H9 (cell line): ENCODE data around the gene DDA1. TPM values are rescaled to one million over a fixed set of nuclear protein-coding genes. Genes with fewer than 3 reads are reported as not detected.

ENCODE experiments used
- DNase-seq: peaks from one replicate; pipeline ENCODE4 v3.0.0-alpha.2; 2017
- H2AFZ ChIP-seq: one replicate; pipeline ENCODE4 v1.6.1; 2013; ENCODE audit warnings: mild to moderate bottlenecking, low read length, control low read depth, moderate library complexity
- H2AK5ac ChIP-seq: 2 replicates; pipeline ENCODE4 v1.6.1; 2013; ENCODE audit warnings: low read length, control low read depth, mixed read lengths; ENCODE audit not compliant: insufficient read length
- H2BK120ac ChIP-seq: one replicate; pipeline ENCODE4 v1.6.1; 2013; ENCODE audit warnings: low read depth, mild to moderate bottlenecking, low read length, control low read depth, inconsistent platforms; ENCODE audit not compliant: poor library complexity, severe bottlenecking
- H2BK12ac ChIP-seq: 2 replicates; pipeline ENCODE4 v1.6.1; 2013; ENCODE audit warnings: low read length, control low read depth, mixed read lengths, low read depth; ENCODE audit not compliant: insufficient read length
- H2BK15ac ChIP-seq: 2 replicates; pipeline ENCODE4 v1.6.1; 2013; ENCODE audit warnings: low read depth, low read length, control low read depth
- H2BK20ac ChIP-seq: one replicate; pipeline ENCODE4 v1.6.1; 2013; ENCODE audit warnings: low read depth, mild to moderate bottlenecking, low read length, control low read depth, inconsistent platforms; ENCODE audit not compliant: poor library complexity, severe bottlenecking
- H2BK5ac ChIP-seq: 2 replicates; pipeline ENCODE4 v1.6.1; 2013; ENCODE audit warnings: low read length, control low read depth, mixed read lengths; ENCODE audit not compliant: insufficient read length
- H3K14ac ChIP-seq: 2 replicates; pipeline ENCODE4 v1.6.1; 2013; ENCODE audit warnings: low read length, control low read depth; ENCODE audit not compliant: insufficient read depth
- H3K18ac ChIP-seq: 2 replicates; pipeline ENCODE4 v1.6.1; 2013; ENCODE audit warnings: low read depth, mild to moderate bottlenecking, mixed read lengths, low read length, control low read depth; ENCODE audit not compliant: insufficient read length
- H3K23ac ChIP-seq: 2 replicates; pipeline ENCODE4 v1.6.1; 2013; ENCODE audit warnings: low read length, control low read depth, mixed read lengths, low read depth; ENCODE audit not compliant: insufficient read length
- H3K23me2 ChIP-seq: 2 replicates; pipeline ENCODE4 v1.6.1; 2013; ENCODE audit warnings: low read depth, mild to moderate bottlenecking, mixed read lengths, low read length, control low read depth; ENCODE audit not compliant: insufficient read length, poor library complexity, severe bottlenecking
- H3K27ac ChIP-seq: 2 replicates; pipeline ENCODE4 v1.5.1; 2013; ENCODE audit warnings: low read length, control low read depth, mixed read lengths, low read depth; ENCODE audit not compliant: insufficient read length
- H3K27me3 ChIP-seq: 2 replicates; pipeline ENCODE4 v1.6.1; 2013; ENCODE audit warnings: low read length, control low read depth, inconsistent platforms; ENCODE audit not compliant: insufficient read depth
- H3K4ac ChIP-seq: 2 replicates; pipeline ENCODE4 v1.6.1; 2013; ENCODE audit warnings: low read depth, mild to moderate bottlenecking, control low read depth, inconsistent platforms, low read length, moderate library complexity
- H3K4me1 ChIP-seq: 2 replicates; pipeline ENCODE4 v1.6.1; 2013; ENCODE audit warnings: low read length, control low read depth, inconsistent platforms; ENCODE audit not compliant: insufficient read depth
- H3K4me2 ChIP-seq: 2 replicates; pipeline ENCODE4 v1.6.1; 2013; ENCODE audit warnings: low read length, control low read depth, mixed read lengths; ENCODE audit not compliant: insufficient read length, insufficient read depth
- H3K56ac ChIP-seq: 2 replicates; pipeline ENCODE4 v1.6.1; 2013; ENCODE audit warnings: low read depth, mild to moderate bottlenecking, mixed read lengths, low read length, control low read depth; ENCODE audit not compliant: insufficient read length
- H3K79me1 ChIP-seq: 2 replicates; pipeline ENCODE4 v1.6.1; 2013; ENCODE audit warnings: low read depth, mild to moderate bottlenecking, moderate library complexity, low read length, control low read depth, inconsistent platforms; ENCODE audit not compliant: insufficient read depth, poor library complexity, severe bottlenecking
- H3K79me2 ChIP-seq: 2 replicates; pipeline ENCODE4 v1.6.1; 2013; ENCODE audit warnings: low read length, control low read depth, inconsistent platforms; ENCODE audit not compliant: insufficient read depth
- H3K9ac ChIP-seq: 2 replicates; pipeline ENCODE4 v1.6.1; 2013; ENCODE audit warnings: low read length, control low read depth, mixed read lengths; ENCODE audit not compliant: insufficient read length; ENCODE audit errors: extremely low read depth
- H3K9me3 ChIP-seq: one replicate; pipeline ENCODE4 v1.6.1; 2013; ENCODE audit warnings: low read depth, low read length, inconsistent platforms; ENCODE audit not compliant: control insufficient read depth
- H3T11ph ChIP-seq: one replicate; pipeline ENCODE4 v1.6.1; 2013; ENCODE audit warnings: mild to moderate bottlenecking, low read length, control low read depth, inconsistent platforms
- H4K20me1 ChIP-seq: one replicate; pipeline ENCODE4 v1.6.1; 2013; ENCODE audit not compliant: control insufficient read depth, insufficient read length, insufficient read depth
- H4K5ac ChIP-seq: 2 replicates; pipeline ENCODE4 v1.6.1; 2013; ENCODE audit warnings: low read depth, mild to moderate bottlenecking, mixed read lengths, low read length, control low read depth; ENCODE audit not compliant: insufficient read length
- H4K8ac ChIP-seq: replicated peaks from 2 replicates; pipeline ENCODE4 v1.6.1; 2013; ENCODE audit warnings: low read length, control low read depth, mixed read lengths, low read depth; ENCODE audit not compliant: insufficient read length
- H4K91ac ChIP-seq: 2 replicates; pipeline ENCODE4 v1.6.1; 2013; ENCODE audit warnings: low read depth, mild to moderate bottlenecking, moderate library complexity, mixed read lengths, low read length, control low read depth; ENCODE audit not compliant: insufficient read length
- H3K27ac Mint-ChIP-seq, 3 experiments: 2 replicates in 2 of 3; 3 replicates in 1 of 3; pipeline ENCODE4 v1.8.0; 2020 to 2021; ENCODE audit warnings: mixed read lengths in 3 of 3, mild to moderate bottlenecking in 1 of 3, moderate library complexity in 1 of 3
- H3K27me3 Mint-ChIP-seq: 2 replicates; pipeline ENCODE4 v1.8.0; 2021; ENCODE audit warnings: low read depth, mild to moderate bottlenecking, moderate library complexity, mixed read lengths
- H3K36me3 Mint-ChIP-seq, 3 experiments: 2 replicates in 2 of 3; 3 replicates in 1 of 3; pipeline ENCODE4 v1.8.0; 2020 to 2021; ENCODE audit warnings: low read depth in 3 of 3, mixed read lengths in 3 of 3; ENCODE audit not compliant: insufficient read depth in 1 of 3
- H3K4me1 Mint-ChIP-seq, 2 experiments: 2 replicates each; pipeline ENCODE4 v1.8.0; 2020; ENCODE audit warnings: mixed read lengths in 2 of 2
- H3K4me3 Mint-ChIP-seq, 2 experiments: 2 replicates in 1 of 2; 3 replicates in 1 of 2; pipeline ENCODE4 v1.8.0; 2020 to 2021; ENCODE audit warnings: mild to moderate bottlenecking in 2 of 2, mixed read lengths in 2 of 2, moderate library complexity in 1 of 2
- H3K9me3 Mint-ChIP-seq, 2 experiments: 2 replicates in 1 of 2; 3 replicates in 1 of 2; pipeline ENCODE4 v1.8.0; 2020; ENCODE audit warnings: mild to moderate bottlenecking in 2 of 2, mixed read lengths in 2 of 2, moderate library complexity in 1 of 2
- CTCF ChIP-seq: fragments of 200-600 bp; sonication (generic); conservative IDR thresholded peaks from 3 replicates; pipeline ENCODE4 v1.8.0; 2021; ENCODE audit warnings: antibody characterized with exemption, mild to moderate bottlenecking
- WGBS: extraction: QIAGEN DNeasy Blood & Tissue Kit; methylation state at CpG from one replicate; pipeline ENCODE4 v1.1.7; 2013; ENCODE audit warnings: missing lambda C conversion rate, low lambda C conversion rate, mixed read lengths; ENCODE audit not compliant: insufficient read length; ENCODE audit errors: extremely low coverage; 5-methylcytosine and 5-hydroxymethylcytosine counted together
- total RNA-seq: library from RNA; stranded (reverse); gene quantifications from 2 replicates; pipeline ENCODE4 v1.2.1, GENCODE V29; 2021

The DDA1 gene
- total RNA-seq, 1 experiment from 2014 or later = 45.7 TPM

GRCh38 chr19:17311455-17312188 is 2.3 kb downstream of the DDA1 start:
- Histone ChIP-seq H3K4me2 (no peak overlapping the region), H2AK5ac (no peak overlapping the region), H2BK12ac (no peak overlapping the region), H3T11ph (no peak overlapping the region), H3K9me3 (no peaks in the 10 kb centered on the region), H2AFZ (no peak overlapping the region), H3K4me1 (no peaks in the 10 kb centered on the region), H4K8ac (no peak overlapping the region), H3K9ac (no peak overlapping the region), H4K91ac (no peak overlapping the region), H3K14ac (no peak overlapping the region), H3K27ac (no peak overlapping the region), H4K5ac (no peak overlapping the region), H3K56ac (no peak overlapping the region), H3K18ac (no peak overlapping the region), H3K23me2 (peaks cover 6% of the 10 kb centered on the region), H2BK20ac (no peak overlapping the region), H2BK15ac (no peak overlapping the region), H3K23ac (no peak overlapping the region), H2BK120ac (no peak overlapping the region), H3K27me3 (no peaks in the 10 kb centered on the region), H3K79me2 (peaks cover 7% of the 10 kb centered on the region; the same call in 1 of the 2 replicates), H2BK5ac (no peak overlapping the region), H3K79me1 (peaks cover 6% of the 10 kb centered on the region), H4K20me1 (no peaks in the 10 kb centered on the region), H3K4ac (no peak overlapping the region)
- no peak for DNase-seq
- Mint-ChIP-seq H3K4me3 (peak overlapping the region; percentile 51 to 52; a peak in 4 of 5 replicates), H3K4me1 (peaks cover 16 to 18% of the 10 kb centered on the region in 2 experiments), H3K9me3 (no peaks in the 10 kb centered on the region), H3K36me3 (peaks cover 14 to 35% (median 31%) of the 10 kb centered on the region in 3 experiments; a peak in 6 of 7 replicates), H3K27me3 (no peaks in the 10 kb centered on the region), H3K27ac (peak overlapping the region in 2 of 3 experiments; percentile 33 to 87; a peak in 5 of 7 replicates)
- TF ChIP-seq CTCF = no peak
- WGBS = no CpG with 5 or more reads among the region's 11 CpGs
